Type B pancreatic cell (in vitro differentiated cells): Measurements from ENCODE around the gene ALDH16A1. TPM values are rescaled to one million over a fixed set of nuclear protein-coding genes. Genes with fewer than 3 reads are reported as not detected.

Experiments
- DNase-seq: peaks from one replicate; pipeline ENCODE4 v3.0.0; 2021; ENCODE audit warnings: mixed read lengths; ENCODE audit not compliant: unreplicated experiment; ENCODE audit errors: extremely low spot score
- H3K27ac Mint-ChIP-seq: 2 replicates; pipeline ENCODE4 v1.8.0; 2021; ENCODE audit warnings: mild to moderate bottlenecking, mixed read lengths
- H3K27me3 Mint-ChIP-seq: 2 replicates; pipeline ENCODE4 v1.8.0; 2021; ENCODE audit warnings: mixed read lengths
- H3K36me3 Mint-ChIP-seq: 2 replicates; pipeline ENCODE4 v1.8.0; 2021; ENCODE audit warnings: mixed read lengths
- H3K4me1 Mint-ChIP-seq: one replicate; pipeline ENCODE4 v1.8.0; 2021; ENCODE audit warnings: mixed read lengths; ENCODE audit not compliant: unreplicated experiment
- H3K4me3 Mint-ChIP-seq: 2 replicates; pipeline ENCODE4 v1.8.0; 2021; ENCODE audit warnings: mild to moderate bottlenecking, mixed read lengths
- H3K9me3 Mint-ChIP-seq: 2 replicates; pipeline ENCODE4 v1.8.0; 2021; ENCODE audit warnings: mixed read lengths
- total RNA-seq: library from RNA; stranded (reverse); gene quantifications from 2 replicates; pipeline ENCODE4 v1.2.1, GENCODE V29; 2021; ENCODE audit warnings: low replicate concordance
- TF ChIP-seq, protein P1 (sequence below): fragments of 200-600 bp; sonication (generic); conservative IDR thresholded peaks from 2 replicates; pipeline ENCODE4 v1.5.0; 2021; ENCODE audit warnings: antibody characterized with exemption, mild to moderate bottlenecking

The ALDH16A1 gene
- total RNA-seq, 1 donor from 2014 or later: 33.7 TPM

DNA sequence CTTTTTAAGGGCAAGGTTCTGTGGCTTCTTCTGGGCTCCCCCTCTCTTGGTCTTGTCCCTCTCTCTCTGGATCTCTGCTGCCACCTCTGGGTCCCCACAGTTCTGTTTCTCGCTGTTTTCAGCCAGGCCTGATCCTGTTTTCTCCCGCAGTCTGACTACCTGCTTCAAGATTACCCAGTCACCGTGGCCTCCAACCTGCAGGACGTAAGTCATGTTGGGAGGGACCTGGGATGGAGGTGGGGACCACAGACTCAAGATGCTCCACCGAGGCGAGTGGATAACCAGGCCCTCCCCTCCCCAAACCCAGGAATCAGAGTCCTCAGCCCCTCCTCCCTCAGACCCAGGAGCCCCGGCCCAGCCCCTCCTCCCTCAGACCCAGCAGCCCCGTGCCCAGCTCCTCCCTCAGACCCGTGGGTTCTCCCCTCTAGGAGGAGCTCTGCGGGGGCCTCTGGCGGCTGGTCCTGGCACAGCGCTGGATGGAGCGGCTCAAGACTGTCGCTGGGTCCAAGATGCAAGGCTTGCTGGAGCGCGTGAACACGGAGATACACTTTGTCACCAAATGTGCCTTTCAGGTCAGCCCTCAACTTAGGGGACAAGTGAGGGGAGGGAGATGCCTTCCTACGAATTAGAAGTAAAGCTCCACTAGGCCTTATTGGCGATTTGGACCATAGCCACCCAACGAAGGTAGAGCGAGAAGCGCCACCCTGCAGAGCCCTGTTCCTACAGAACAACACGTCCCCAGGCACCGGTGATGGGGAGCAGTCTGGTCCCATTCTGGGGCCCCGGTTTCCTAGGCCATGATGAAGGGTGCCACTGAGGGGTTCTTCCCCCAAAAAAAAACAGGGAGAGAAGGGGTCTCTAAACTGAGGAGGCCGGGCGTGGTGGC, 23.2 kb downstream of the ALDH16A1 start:
- Mint-ChIP-seq H3K36me3 (no peaks in the 10 kb centered on the region), H3K4me1 (peaks cover 7% of the 10 kb centered on the region), H3K9me3 (no peaks in the 10 kb centered on the region), H3K27me3 (peaks cover 22% of the 10 kb centered on the region), H3K4me3 (peak overlapping the region; percentile 44), H3K27ac (no peak overlapping the region)
- TF ChIP-seq, protein P1, sequence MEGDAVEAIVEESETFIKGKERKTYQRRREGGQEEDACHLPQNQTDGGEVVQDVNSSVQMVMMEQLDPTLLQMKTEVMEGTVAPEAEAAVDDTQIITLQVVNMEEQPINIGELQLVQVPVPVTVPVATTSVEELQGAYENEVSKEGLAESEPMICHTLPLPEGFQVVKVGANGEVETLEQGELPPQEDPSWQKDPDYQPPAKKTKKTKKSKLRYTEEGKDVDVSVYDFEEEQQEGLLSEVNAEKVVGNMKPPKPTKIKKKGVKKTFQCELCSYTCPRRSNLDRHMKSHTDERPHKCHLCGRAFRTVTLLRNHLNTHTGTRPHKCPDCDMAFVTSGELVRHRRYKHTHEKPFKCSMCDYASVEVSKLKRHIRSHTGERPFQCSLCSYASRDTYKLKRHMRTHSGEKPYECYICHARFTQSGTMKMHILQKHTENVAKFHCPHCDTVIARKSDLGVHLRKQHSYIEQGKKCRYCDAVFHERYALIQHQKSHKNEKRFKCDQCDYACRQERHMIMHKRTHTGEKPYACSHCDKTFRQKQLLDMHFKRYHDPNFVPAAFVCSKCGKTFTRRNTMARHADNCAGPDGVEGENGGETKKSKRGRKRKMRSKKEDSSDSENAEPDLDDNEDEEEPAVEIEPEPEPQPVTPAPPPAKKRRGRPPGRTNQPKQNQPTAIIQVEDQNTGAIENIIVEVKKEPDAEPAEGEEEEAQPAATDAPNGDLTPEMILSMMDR: peak; percentile 75
- DNase-seq: no peak

DNA sequence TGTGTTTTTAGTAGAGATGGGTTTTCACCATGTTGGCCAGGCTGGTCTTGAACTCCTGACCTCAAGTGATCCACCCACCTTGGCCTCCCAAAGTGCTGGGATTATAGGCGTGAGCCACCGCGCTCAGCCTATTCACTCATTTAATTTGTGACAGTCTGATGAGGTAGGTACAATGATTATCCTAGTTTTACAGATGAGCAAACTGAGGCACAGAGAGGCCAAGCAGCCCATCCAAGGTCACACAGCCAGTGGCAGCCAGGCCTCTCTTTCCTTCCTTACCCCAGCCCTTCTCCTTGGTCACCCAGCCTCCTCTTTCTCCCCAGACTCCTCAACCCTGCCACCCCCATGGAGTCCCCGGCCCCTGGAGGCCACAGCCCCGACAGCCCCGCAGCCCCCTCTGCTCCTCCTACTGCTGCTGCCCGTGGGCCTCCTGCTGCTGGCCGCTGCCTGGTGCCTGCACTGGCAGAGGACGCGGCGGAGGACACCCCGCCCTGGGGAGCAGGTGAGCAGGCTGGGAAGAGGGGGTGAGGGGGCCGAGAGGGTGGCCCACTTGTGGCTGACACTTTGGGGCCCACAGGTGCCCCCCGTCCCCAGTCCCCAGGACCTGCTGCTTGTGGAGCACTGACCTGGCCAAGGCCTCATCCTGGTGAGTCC, 27.1 kb downstream of the ALDH16A1 start:
- Mint-ChIP-seq H3K4me3 (no peak overlapping the region), H3K4me1 (peaks cover 7% of the 10 kb centered on the region), H3K9me3 (no peaks in the 10 kb centered on the region), H3K36me3 (no peaks in the 10 kb centered on the region), H3K27me3 (peaks cover 12% of the 10 kb centered on the region), H3K27ac (no peak overlapping the region)
- TF ChIP-seq, protein P1: no peak
- no peak for DNase-seq

DNA sequence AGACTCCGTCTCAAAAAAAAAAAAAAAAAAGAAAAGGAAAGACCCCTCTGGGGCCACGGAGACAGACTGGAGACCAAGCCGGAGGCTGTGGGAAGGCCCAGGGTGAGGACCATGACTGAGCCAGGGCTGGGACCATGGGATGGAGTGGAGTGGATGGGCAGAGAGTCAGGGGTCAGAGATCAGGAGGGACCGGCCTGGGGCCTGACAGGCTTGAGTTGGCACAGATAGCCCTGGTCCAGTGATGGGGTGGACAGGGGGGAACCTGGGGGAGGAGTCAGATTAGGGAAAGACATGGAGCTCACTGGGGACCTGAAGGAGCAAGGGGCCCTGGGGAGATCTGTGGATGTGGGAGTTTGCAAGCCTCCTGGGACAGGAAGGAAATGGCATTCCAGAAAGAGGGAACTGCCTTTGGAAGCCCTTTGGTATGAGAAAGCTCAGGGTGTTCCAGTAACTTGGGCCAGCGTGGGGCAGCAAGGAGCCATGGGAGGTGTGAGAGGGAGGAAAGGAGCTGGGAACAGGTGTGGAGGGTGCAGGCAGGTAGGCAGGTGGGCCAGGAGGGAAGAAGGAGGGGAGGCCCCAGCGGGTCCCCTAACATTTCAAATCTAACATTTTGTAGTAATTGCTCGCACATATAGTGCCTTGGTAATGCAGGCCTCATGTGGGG, 28.1 kb downstream of the ALDH16A1 start:
- Mint-ChIP-seq H3K9me3 (no peaks in the 10 kb centered on the region), H3K27ac (no peak overlapping the region), H3K27me3 (peaks cover 3% of the 10 kb centered on the region), H3K4me1 (peaks cover 3% of the 10 kb centered on the region), H3K4me3 (no peak overlapping the region), H3K36me3 (no peaks in the 10 kb centered on the region)
- TF ChIP-seq, protein P1: no peak
- DNase-seq: no peak

DNA sequence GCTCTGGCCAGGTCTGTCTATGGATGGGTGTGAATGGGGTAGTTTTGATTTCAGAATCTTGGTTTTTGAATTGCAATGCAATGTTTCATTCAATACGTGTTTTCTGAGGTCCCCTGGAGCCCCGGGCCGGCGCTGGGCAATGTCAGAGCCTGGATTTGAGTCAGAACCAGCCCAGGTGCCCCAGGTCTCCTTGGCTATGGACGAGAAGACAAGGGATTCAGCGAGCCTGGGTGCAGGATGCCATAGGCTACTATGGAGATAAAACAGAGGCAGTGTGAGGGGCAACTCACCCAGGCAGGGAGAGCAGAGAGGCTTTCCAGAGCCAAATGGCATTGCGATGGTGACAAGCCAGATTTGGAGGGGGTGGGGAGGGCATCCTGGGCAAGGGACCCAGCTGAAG, 33.2 kb downstream of the ALDH16A1 start:
- Mint-ChIP-seq H3K4me3 (peak overlapping the region; percentile 22), H3K4me1 (peaks cover 11% of the 10 kb centered on the region), H3K27me3 (peaks cover 3% of the 10 kb centered on the region), H3K9me3 (no peaks in the 10 kb centered on the region), H3K36me3 (peaks cover 28% of the 10 kb centered on the region), H3K27ac (peak overlapping the region; percentile 81)
- TF ChIP-seq, protein P1: no peak
- DNase-seq: no peak

DNA sequence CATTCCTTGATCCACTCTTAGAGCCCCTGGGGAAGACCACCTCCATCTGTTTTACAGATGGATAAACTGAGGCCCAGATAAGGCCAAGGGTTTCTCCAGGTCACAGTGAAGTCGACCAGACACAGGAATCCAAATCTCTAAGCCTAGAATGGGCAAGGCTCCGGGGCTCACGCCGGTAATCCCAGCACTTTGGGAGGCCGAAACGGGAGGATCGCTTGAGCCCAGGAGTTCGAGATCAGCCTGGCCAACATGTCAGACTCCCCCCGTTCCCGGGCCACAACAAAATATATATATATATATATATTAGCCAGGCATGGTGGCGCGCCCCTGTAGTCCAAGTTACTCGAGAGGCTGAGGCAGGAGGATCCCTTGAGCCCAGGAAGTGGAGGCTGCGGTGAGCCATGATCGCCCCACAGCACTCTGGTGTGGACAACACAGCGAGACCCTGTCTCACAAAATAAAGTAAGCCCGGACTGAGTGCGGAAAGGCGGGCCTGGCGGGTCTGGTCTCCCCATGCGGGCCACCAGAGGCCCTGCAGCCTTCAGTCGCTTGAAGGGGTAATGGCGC, 33.8 kb downstream of the ALDH16A1 start:
- TF ChIP-seq, protein P1: peak; percentile 61
- H3K27ac Mint-ChIP-seq: peak overlapping the region; percentile 92
- H3K27me3 Mint-ChIP-seq: peaks cover 3% of the 10 kb centered on the region
- no peaks in the 10 kb centered on the region for H3K9me3 Mint-ChIP-seq
- H3K4me3 Mint-ChIP-seq: peak overlapping the region; percentile 98
- no peak for DNase-seq
- peaks cover 30% of the 10 kb centered on the region for H3K36me3 Mint-ChIP-seq
- peaks cover 11% of the 10 kb centered on the region for H3K4me1 Mint-ChIP-seq
